GM21825 (cell line): ENCODE data around the gene AFAP1.

Source experiments
- ATAC-seq: cut with Tn5 transposase; IDR thresholded peaks from one replicate; pipeline ENCODE4 v1.9.1; 2021; ENCODE audit warnings: mild to moderate bottlenecking, moderate library complexity; ENCODE audit not compliant: unreplicated experiment

Gene AFAP1

DNA sequence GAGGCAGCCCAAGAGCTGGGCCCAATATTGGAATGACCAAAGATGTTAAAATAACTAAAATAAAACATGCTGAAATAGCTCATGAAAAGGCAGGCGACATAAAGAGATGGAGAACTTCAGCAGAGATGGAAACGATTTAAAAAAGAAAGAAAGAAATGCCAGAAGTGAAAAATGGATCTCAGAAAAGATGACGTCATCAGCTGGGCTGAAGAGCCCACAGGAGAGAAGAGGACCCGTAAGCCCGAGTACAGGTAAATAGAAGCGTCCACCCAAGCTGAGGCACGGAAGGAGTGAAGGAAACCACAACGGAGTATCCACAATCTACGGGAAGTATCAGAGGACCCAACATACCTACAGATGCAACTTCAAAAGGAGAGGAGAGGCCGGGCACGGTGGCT lies 112.8 kb downstream of the AFAP1 start:
- no peak for ATAC-seq

DNA sequence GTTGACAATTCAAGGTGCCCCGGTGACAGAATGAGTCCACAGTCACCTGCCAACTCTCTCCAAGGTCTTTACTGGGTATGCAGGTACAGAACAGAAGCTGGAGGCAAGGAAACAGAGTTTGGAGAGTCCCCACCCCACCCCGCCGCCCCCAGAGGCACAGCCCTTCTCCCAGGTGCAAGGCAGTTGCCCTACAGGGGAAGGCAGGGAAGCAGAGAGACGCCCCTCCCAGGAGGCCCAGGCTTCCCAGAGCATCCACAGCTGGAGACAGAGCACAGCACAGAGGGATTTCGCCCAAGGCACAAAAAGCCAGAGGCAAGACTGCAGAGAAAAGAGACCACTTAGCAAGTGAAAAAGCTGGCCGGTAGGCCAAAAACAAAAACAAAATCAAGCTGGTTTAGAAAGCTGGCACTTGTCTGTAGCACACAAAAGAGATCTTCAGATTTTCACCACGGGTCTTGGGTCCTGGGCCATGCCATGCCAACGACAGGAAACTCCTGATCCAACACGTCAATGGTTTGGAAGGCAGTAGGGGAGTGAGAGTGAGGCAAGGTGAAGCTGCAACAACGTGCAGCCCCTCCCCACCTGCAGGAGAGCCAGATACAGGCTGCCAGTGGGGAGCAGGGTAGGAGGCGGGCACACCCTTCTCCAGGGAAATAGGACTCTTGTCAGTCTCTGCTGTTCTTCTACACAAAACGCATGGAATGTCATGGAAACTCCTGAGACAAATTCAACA lies 113.3 kb downstream of the AFAP1 start:
- ATAC-seq, result no peak

GRCh38 chr4:7824218-7824617 lies 115.4 kb downstream of the AFAP1 start:
- ATAC-seq, result no peak

GRCh38 chr4:7823416-7823824 lies 116.2 kb downstream of the AFAP1 start:
- no peak for ATAC-seq

- no peak for ATAC-seq
Observed at GRCh38 chr4:7822877-7823276, 116.8 kb downstream of the AFAP1 start.

- no peak for ATAC-seq
Observed at GRCh38 chr4:7822137-7822505, 117.5 kb downstream of the AFAP1 start.

GRCh38 chr4:7821245-7822136 lies 118.2 kb downstream of the AFAP1 start:
- no peak for ATAC-seq

DNA sequence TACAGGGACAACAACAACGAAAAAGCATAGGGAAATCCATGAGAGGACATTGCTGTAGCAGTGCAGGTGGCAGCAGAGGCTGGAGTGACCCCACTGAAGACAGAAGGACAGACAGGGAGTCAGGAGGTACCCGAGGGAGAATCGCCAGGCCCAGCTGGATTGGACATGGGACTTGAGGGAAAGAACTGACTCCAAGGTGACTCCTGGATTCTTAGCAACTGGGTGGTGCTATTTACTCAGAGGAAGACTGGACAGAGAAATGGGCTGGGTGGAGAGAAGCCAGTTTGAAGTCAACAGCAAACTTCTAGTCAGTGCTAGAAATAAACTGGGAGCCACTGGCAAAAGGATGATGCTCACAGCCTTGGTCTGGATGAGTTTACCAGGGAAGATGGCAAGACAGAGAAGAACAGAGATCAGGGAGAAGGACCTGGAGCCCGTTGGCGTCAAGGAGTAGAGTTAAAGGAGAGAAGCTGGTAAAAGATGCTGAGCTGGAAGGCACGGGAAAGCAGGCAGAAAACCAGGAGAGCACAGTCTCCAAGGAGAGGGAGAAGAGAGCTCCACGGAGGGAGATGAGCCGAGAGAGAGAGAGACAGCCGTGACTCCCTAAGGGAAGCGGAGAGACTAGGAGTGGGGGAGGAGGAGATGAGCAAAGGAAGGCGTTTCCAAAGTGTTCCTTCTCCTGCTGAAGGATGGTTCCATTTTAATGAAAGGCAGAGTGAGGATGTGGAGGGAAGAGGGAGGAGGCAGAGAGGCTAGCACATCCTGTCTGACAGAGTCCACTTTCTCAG lies 119.4 kb downstream of the AFAP1 start:
- ATAC-seq, result no peak

GRCh38 chr4:7819446-7819845 lies 120.2 kb downstream of the AFAP1 start:
- no peak for ATAC-seq

DNA sequence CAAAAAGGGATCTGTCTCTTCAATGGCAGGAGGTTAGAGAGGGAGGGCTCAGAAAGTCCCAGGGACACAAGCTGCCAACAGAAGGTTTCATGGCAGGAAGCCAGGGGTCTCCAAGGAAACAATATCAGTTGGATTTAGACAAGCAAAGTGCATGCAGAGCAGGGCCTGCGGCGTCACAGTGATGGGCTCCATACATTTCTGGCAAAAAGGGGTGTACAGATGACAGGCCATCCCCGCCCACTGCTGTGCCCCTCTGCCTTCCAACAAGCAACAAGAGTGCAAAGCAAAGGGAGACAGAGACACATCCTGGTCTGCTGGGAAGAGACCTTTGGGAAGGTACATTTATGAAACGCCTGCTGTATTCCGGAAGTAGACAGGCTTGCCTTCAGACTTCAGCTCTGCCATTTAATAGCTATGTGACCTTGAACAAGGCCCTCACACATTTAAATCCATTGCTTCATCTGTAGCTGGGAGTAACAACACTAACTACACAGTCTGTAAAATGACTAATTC lies 121.2 kb downstream of the AFAP1 start:
- ATAC-seq, result no peak

DNA sequence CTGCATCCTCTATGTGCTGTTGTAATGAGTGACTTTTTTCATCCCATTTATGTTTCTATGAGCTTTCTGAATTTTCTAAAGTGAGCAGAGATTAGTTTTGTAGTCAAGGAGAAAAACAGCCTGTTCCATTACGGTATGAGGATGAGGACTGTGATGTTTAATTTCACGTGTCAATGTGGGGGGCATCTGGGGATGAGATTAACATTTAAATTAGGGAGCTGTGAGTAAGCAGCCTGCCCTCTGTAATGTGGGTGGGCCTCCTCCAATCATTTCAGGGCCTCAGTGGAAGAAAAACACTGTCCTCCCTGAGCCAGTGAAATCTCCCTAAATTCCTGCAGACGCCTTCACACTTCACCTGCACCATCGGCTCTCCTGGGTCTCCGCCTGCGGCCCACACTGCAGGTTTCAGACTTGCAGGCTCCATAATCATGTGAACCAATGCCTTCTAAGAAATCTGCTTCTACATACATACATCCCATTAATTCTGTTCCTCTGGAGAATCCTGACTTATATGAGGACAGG lies 121.7 kb downstream of the AFAP1 start:
- no peak for ATAC-seq

DNA sequence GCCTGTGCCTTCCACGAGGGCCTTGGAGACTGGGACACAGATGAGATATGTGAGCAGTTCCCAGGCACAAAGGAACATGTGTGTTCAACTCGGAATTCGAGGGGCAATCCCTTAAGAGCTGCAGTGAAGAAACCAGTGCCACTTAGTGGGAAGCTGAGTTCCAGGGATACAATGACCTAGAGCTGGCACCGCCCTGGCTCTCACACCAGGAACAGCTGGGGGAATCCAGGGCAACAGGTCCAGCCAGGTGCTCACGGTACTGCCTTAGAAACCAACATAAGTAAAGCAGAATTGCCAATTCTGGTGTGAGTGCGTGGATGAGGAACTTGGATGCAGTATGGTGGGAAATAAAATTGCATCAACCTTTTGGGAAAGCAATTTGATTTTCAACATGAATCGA lies 122.9 kb downstream of the AFAP1 start:
- no peak for ATAC-seq

GRCh38 chr4:7815981-7816380 lies 123.7 kb downstream of the AFAP1 start:
- ATAC-seq, result no peak

DNA sequence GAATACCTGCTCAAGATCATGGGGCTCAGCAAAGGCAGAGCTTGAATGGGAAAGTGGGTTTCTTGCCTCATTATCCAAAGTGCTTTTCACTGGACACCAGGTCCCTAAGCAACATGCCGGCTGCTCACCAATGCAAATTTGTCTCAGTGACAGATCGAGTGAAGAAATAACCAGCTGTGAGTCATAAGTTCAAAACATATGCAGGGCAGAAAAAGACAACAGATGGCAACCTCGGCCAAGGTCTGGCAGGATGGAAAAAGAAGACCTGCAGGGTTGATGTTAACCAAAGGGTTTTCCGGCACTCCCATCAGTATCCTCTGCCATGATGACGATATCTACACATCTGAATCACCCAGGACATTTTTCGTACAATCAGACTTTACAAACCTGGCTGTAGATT lies 124.1 kb downstream of the AFAP1 start:
- no peak for ATAC-seq

DNA sequence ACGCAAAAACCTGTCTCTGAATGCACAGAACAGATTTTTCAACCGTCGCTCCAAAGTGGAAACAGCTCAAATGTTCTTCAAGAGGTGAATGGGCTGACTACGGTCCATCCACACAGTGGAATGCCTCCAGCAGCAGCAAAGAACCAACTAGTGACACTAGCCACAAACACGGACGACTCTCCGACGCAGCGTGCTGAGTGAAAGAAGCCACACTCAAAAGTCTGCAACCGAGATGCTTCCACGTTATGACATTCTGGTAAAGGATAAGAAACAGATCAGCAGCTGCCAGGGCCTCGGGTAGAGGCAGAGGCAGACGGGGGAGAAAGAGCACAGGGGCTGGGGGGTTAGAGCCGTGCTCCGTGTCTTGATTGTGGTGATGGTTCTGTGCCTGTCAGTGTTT lies 125.2 kb downstream of the AFAP1 start:
- ATAC-seq, result no peak

- no peak for ATAC-seq
Observed at GRCh38 chr4:7813674-7814073, 126.0 kb downstream of the AFAP1 start.

DNA sequence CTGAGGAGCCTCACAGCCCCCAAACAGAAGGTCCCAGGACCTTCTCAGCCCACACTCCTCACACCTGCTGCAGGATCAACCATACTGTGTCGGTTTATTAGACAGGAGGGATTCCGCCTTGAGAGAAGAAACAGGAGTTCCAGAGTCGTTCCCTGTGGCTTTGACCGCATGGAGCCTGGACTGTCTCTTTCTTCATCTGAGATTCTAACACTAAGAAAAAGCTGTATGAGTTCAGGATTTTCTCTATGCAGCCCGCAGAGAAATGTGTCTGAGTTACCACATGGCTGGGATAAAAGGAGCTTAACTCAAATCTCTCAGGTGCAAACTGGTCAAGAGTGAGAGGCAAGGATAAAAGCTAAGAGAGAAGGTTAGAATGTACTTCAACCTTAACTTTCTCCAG lies 126.7 kb downstream of the AFAP1 start:
- no peak for ATAC-seq

GRCh38 chr4:7812231-7812857 lies 127.3 kb downstream of the AFAP1 start:
- no peak for ATAC-seq

- ATAC-seq, result no peak
Observed at GRCh38 chr4:7811536-7812191, 128.0 kb downstream of the AFAP1 start.
